Measurements from ENCODE around the gene ATP2B1.

The ATP2B1 gene

GRCh38 chr12:89742337-89743022, 33.8 kb upstream of the ATP2B1 start:
- no peak overlapping the region for H3K4me3 ChIP-seq (ENCODE audit: low read depth in 1 of 2, low read length in 2 of 2)
- H3K9ac ChIP-seq (ENCODE audit: low read depth in 1 of 2, low read length in 2 of 2), result no peak overlapping the region
- peaks cover 0 to 10% of the 10 kb centered on the region in 2 donors for H3K9me3 ChIP-seq (ENCODE audit: control insufficient read depth in 1 of 2, low read length in 2 of 2)
- H3K27ac ChIP-seq (ENCODE audit: low read depth, low read length), result no peak overlapping the region
- H3K36me3 ChIP-seq (ENCODE audit: control insufficient read depth in 1 of 2, insufficient read depth in 2 of 2, low read length in 2 of 2), result no peaks in the 10 kb centered on the region
- H3K27me3 ChIP-seq (ENCODE audit: control insufficient read depth in 1 of 2, insufficient read depth in 2 of 2, low read length in 2 of 2), result no peaks in the 10 kb centered on the region
- H3K4me1 ChIP-seq (ENCODE audit: control insufficient read depth in 1 of 2, insufficient read depth in 2 of 2, low read length in 2 of 2), result no peaks in the 10 kb centered on the region

- Histone ChIP-seq H3K27ac (ENCODE audit: low read depth, low read length) (no peak overlapping the region), H3K27me3 (ENCODE audit: control insufficient read depth in 1 of 2, insufficient read depth in 2 of 2, low read length in 2 of 2) (no peaks in the 10 kb centered on the region), H3K4me1 (ENCODE audit: control insufficient read depth in 1 of 2, insufficient read depth in 2 of 2, low read length in 2 of 2) (no peaks in the 10 kb centered on the region), H3K36me3 (ENCODE audit: control insufficient read depth in 1 of 2, insufficient read depth in 2 of 2, low read length in 2 of 2) (no peaks in the 10 kb centered on the region), H3K9ac (ENCODE audit: low read depth in 1 of 2, low read length in 2 of 2) (no peak overlapping the region), H3K9me3 (ENCODE audit: control insufficient read depth in 1 of 2, low read length in 2 of 2) (peaks cover 0 to 10% of the 10 kb centered on the region in 2 donors), H3K4me3 (ENCODE audit: low read depth in 1 of 2, low read length in 2 of 2) (no peak overlapping the region)
Measured at GRCh38 chr12:89740943-89741342, 32.3 kb upstream of the ATP2B1 start.

- Histone ChIP-seq H3K4me3 (ENCODE audit: low read depth in 1 of 2, low read length in 2 of 2) (no peak overlapping the region), H3K27me3 (ENCODE audit: control insufficient read depth in 1 of 2, insufficient read depth in 2 of 2, low read length in 2 of 2) (no peaks in the 10 kb centered on the region), H3K9me3 (ENCODE audit: control insufficient read depth in 1 of 2, low read length in 2 of 2) (peaks cover 0 to 10% of the 10 kb centered on the region in 2 donors), H3K4me1 (ENCODE audit: control insufficient read depth in 1 of 2, insufficient read depth in 2 of 2, low read length in 2 of 2) (peaks cover 0 to 4% of the 10 kb centered on the region in 2 donors), H3K36me3 (ENCODE audit: control insufficient read depth in 1 of 2, insufficient read depth in 2 of 2, low read length in 2 of 2) (no peaks in the 10 kb centered on the region), H3K27ac (ENCODE audit: low read depth, low read length) (no peak overlapping the region), H3K9ac (ENCODE audit: low read depth in 1 of 2, low read length in 2 of 2) (no peak overlapping the region)
Measured at GRCh38 chr12:89736995-89737394, 28.4 kb upstream of the ATP2B1 start.

- Histone ChIP-seq H3K4me3 (ENCODE audit: low read depth in 1 of 2, low read length in 2 of 2) (no peak overlapping the region), H3K9me3 (ENCODE audit: control insufficient read depth in 1 of 2, low read length in 2 of 2) (peaks cover 0 to 2% of the 10 kb centered on the region in 2 donors), H3K4me1 (ENCODE audit: control insufficient read depth in 1 of 2, insufficient read depth in 2 of 2, low read length in 2 of 2) (peaks cover 0 to 4% of the 10 kb centered on the region in 2 donors), H3K27me3 (ENCODE audit: control insufficient read depth in 1 of 2, insufficient read depth in 2 of 2, low read length in 2 of 2) (no peaks in the 10 kb centered on the region), H3K36me3 (ENCODE audit: control insufficient read depth in 1 of 2, insufficient read depth in 2 of 2, low read length in 2 of 2) (no peaks in the 10 kb centered on the region), H3K27ac (ENCODE audit: low read depth, low read length) (no peak overlapping the region), H3K9ac (ENCODE audit: low read depth in 1 of 2, low read length in 2 of 2) (no peak overlapping the region)
Measured at GRCh38 chr12:89733579-89734201, 25.1 kb upstream of the ATP2B1 start.

GRCh38 chr12:89732522-89732921, 23.9 kb upstream of the ATP2B1 start:
- peaks cover 0 to 4% of the 10 kb centered on the region in 2 donors for H3K4me1 ChIP-seq (ENCODE audit: control insufficient read depth in 1 of 2, insufficient read depth in 2 of 2, low read length in 2 of 2)
- H3K27ac ChIP-seq (ENCODE audit: low read depth, low read length), result no peak overlapping the region
- no peaks in the 10 kb centered on the region for H3K36me3 ChIP-seq (ENCODE audit: control insufficient read depth in 1 of 2, insufficient read depth in 2 of 2, low read length in 2 of 2)
- H3K9me3 ChIP-seq (ENCODE audit: control insufficient read depth in 1 of 2, low read length in 2 of 2), result no peaks in the 10 kb centered on the region
- H3K9ac ChIP-seq (ENCODE audit: low read depth in 1 of 2, low read length in 2 of 2), result no peak overlapping the region
- H3K27me3 ChIP-seq (ENCODE audit: control insufficient read depth in 1 of 2, insufficient read depth in 2 of 2, low read length in 2 of 2), result no peaks in the 10 kb centered on the region
- no peak overlapping the region for H3K4me3 ChIP-seq (ENCODE audit: low read depth in 1 of 2, low read length in 2 of 2)

- Histone ChIP-seq H3K4me3 (ENCODE audit: low read depth in 1 of 2, low read length in 2 of 2) (no peak overlapping the region), H3K9ac (ENCODE audit: low read depth in 1 of 2, low read length in 2 of 2) (no peak overlapping the region), H3K9me3 (ENCODE audit: control insufficient read depth in 1 of 2, low read length in 2 of 2) (no peaks in the 10 kb centered on the region), H3K27me3 (ENCODE audit: control insufficient read depth in 1 of 2, insufficient read depth in 2 of 2, low read length in 2 of 2) (no peaks in the 10 kb centered on the region), H3K36me3 (ENCODE audit: control insufficient read depth in 1 of 2, insufficient read depth in 2 of 2, low read length in 2 of 2) (no peaks in the 10 kb centered on the region), H3K27ac (ENCODE audit: low read depth, low read length) (no peak overlapping the region), H3K4me1 (ENCODE audit: control insufficient read depth in 1 of 2, insufficient read depth in 2 of 2, low read length in 2 of 2) (peaks cover 0 to 4% of the 10 kb centered on the region in 2 donors)
Measured at GRCh38 chr12:89731614-89732013, 23.0 kb upstream of the ATP2B1 start.

GRCh38 chr12:89731089-89731488, 22.5 kb upstream of the ATP2B1 start:
- Histone ChIP-seq H3K27me3 (ENCODE audit: control insufficient read depth in 1 of 2, insufficient read depth in 2 of 2, low read length in 2 of 2) (no peaks in the 10 kb centered on the region), H3K4me3 (ENCODE audit: low read depth in 1 of 2, low read length in 2 of 2) (no peak overlapping the region), H3K27ac (ENCODE audit: low read depth, low read length) (no peak overlapping the region), H3K4me1 (ENCODE audit: control insufficient read depth in 1 of 2, insufficient read depth in 2 of 2, low read length in 2 of 2) (peaks cover 0 to 4% of the 10 kb centered on the region in 2 donors), H3K9ac (ENCODE audit: low read depth in 1 of 2, low read length in 2 of 2) (no peak overlapping the region), H3K36me3 (ENCODE audit: control insufficient read depth in 1 of 2, insufficient read depth in 2 of 2, low read length in 2 of 2) (no peaks in the 10 kb centered on the region), H3K9me3 (ENCODE audit: control insufficient read depth in 1 of 2, low read length in 2 of 2) (no peaks in the 10 kb centered on the region)

- no peaks in the 10 kb centered on the region for H3K9me3 ChIP-seq (ENCODE audit: control insufficient read depth in 1 of 2, low read length in 2 of 2)
- H3K4me1 ChIP-seq (ENCODE audit: control insufficient read depth in 1 of 2, insufficient read depth in 2 of 2, low read length in 2 of 2), result peaks cover 0 to 4% of the 10 kb centered on the region in 2 donors
- H3K36me3 ChIP-seq (ENCODE audit: control insufficient read depth in 1 of 2, insufficient read depth in 2 of 2, low read length in 2 of 2), result no peaks in the 10 kb centered on the region
- H3K4me3 ChIP-seq (ENCODE audit: low read depth in 1 of 2, low read length in 2 of 2), result no peak overlapping the region
- no peaks in the 10 kb centered on the region for H3K27me3 ChIP-seq (ENCODE audit: control insufficient read depth in 1 of 2, insufficient read depth in 2 of 2, low read length in 2 of 2)
- no peak overlapping the region for H3K9ac ChIP-seq (ENCODE audit: low read depth in 1 of 2, low read length in 2 of 2)
- H3K27ac ChIP-seq (ENCODE audit: low read depth, low read length), result no peak overlapping the region
Measured at GRCh38 chr12:89729946-89730459, 21.4 kb upstream of the ATP2B1 start.

GRCh38 chr12:89723276-89723675, 14.6 kb upstream of the ATP2B1 start:
- Histone ChIP-seq H3K9me3 (ENCODE audit: control insufficient read depth in 1 of 2, low read length in 2 of 2) (no peaks in the 10 kb centered on the region), H3K9ac (ENCODE audit: low read depth in 1 of 2, low read length in 2 of 2) (no peak overlapping the region), H3K27ac (ENCODE audit: low read depth, low read length) (no peak overlapping the region), H3K27me3 (ENCODE audit: control insufficient read depth in 1 of 2, insufficient read depth in 2 of 2, low read length in 2 of 2) (no peaks in the 10 kb centered on the region), H3K4me1 (ENCODE audit: control insufficient read depth in 1 of 2, insufficient read depth in 2 of 2, low read length in 2 of 2) (no peaks in the 10 kb centered on the region), H3K4me3 (ENCODE audit: low read depth in 1 of 2, low read length in 2 of 2) (no peak overlapping the region), H3K36me3 (ENCODE audit: control insufficient read depth in 1 of 2, insufficient read depth in 2 of 2, low read length in 2 of 2) (no peaks in the 10 kb centered on the region)

- no peaks in the 10 kb centered on the region for H3K9me3 ChIP-seq (ENCODE audit: control insufficient read depth in 1 of 2, low read length in 2 of 2)
- no peak overlapping the region for H3K9ac ChIP-seq (ENCODE audit: low read depth in 1 of 2, low read length in 2 of 2)
- no peak overlapping the region for H3K4me3 ChIP-seq (ENCODE audit: low read depth in 1 of 2, low read length in 2 of 2)
- no peaks in the 10 kb centered on the region for H3K4me1 ChIP-seq (ENCODE audit: control insufficient read depth in 1 of 2, insufficient read depth in 2 of 2, low read length in 2 of 2)
- no peaks in the 10 kb centered on the region for H3K27me3 ChIP-seq (ENCODE audit: control insufficient read depth in 1 of 2, insufficient read depth in 2 of 2, low read length in 2 of 2)
- no peaks in the 10 kb centered on the region for H3K36me3 ChIP-seq (ENCODE audit: control insufficient read depth in 1 of 2, insufficient read depth in 2 of 2, low read length in 2 of 2)
- H3K27ac ChIP-seq (ENCODE audit: low read depth, low read length), result no peak overlapping the region
Measured at GRCh38 chr12:89721291-89721987, 12.8 kb upstream of the ATP2B1 start.

All from duodenal mucosa (tissue), 2 donors.